HUDEP-2 (cell line): Measurements from ENCODE around the gene ZNF500.
"Not testable (repeated sequence)": the region's sequence is repeated elsewhere in the genome, so short reads cannot be mapped to it uniquely, and the experiment has no call there.

Experiments
- DNase-seq, 76 experiments: peaks; one replicate each; lab custom pipeline; 2025; ENCODE audit not compliant: unreplicated experiment in 76 of 76; lab: John Stamatoyannopoulos, UW

The ZNF500 gene

DNA sequence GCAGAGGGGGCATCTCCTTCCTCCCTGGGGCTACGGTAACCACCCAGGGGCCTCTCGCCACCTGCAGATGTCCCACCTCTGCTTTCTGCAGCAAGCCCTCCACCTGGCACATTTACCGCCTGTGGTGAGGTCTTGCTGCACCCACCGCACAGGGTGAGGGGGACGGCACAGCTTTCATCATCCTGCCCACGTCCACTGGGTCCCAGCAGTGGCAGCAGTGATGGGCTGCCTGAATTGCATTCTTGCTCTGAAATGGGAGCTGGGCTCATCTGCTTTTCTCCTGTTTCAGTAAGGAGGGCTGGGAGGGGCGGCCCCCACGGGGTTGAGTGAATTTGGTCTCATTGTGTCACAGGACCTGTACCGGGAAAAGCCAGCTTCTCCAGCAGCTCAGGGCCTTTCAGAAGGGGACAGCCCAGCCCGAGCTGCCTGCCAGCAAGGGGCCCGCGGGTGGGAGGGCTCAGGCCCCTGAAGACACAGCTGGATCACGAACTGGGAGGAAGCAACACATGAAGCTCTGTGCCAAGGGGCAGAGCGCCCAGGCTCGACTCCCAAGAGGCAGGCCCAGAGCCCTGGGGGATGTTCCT lies 19.9 kb downstream of the ZNF500 start:
- DNase-seq: no peak

DNA sequence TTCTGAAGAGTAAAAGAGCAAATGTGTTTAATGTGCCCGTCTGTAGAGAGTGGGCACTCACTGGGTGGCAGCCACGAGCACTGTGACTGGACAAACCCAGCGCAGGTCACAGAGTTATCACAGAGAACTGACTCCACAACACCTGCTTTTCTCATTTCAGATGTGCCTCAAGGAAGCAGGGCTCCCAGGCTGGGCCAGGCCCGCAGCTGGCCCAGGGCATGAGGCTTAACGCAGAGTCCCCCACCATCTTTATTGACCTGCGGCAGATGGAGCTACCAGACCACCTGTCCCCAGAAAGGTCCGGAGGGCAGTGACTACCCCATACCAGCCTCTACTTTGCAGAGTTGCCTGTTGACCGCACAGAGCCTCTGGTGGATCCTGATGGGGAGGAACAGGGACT lies 20.7 kb downstream of the ZNF500 start:
- no peak for DNase-seq

DNA sequence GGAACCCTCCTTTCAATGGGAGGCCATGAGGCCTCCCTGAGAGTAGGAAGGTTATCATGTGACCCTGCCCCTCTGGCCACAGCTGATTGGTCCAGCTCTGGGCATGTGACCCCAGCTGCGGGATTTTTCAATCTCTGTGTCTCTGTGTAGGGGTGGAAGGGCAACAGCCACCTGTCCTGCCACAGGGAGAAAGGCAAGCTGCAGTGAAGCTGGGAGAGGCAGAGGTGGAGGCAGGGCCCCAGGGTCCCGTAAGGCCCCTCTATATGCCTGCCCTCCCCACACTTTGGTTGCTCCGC lies 21.7 kb downstream of the ZNF500 start:
- DNase-seq: no peak

DNA sequence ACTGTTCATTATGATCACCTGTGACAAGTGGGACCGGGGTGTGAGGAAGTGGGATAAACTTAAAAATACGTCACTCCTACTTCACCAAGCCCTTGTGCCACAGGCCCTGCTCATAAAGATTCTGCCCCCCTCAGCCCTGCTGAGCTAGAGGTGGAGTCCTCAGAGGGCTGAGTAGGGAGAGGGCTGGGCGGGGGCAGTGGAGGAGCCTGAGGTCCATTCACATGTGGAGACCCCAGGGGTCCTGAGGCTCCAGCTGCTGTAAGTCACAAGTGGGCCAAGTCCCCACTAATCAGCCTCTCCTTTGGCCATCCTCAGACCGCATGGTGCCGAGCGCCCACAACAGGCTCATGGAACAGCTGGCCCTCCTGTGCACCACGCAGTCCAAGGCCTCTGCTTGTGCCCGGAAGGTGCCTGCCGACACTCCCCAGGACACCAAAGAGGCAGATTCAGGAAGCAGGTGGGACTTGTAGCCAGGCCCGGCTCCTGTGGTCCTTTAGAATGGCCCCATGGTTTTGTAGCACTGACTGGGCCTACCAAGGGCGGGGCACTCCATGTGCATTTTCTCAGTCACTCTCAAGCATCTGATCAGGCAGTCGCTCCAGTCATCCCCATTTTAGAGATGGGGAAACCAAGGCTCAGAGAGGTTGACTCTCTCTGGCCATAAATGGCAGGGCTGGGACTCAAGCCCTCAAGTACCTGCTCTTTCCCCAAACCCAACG lies 22.2 kb downstream of the ZNF500 start:
- DNase-seq: no peak

DNA sequence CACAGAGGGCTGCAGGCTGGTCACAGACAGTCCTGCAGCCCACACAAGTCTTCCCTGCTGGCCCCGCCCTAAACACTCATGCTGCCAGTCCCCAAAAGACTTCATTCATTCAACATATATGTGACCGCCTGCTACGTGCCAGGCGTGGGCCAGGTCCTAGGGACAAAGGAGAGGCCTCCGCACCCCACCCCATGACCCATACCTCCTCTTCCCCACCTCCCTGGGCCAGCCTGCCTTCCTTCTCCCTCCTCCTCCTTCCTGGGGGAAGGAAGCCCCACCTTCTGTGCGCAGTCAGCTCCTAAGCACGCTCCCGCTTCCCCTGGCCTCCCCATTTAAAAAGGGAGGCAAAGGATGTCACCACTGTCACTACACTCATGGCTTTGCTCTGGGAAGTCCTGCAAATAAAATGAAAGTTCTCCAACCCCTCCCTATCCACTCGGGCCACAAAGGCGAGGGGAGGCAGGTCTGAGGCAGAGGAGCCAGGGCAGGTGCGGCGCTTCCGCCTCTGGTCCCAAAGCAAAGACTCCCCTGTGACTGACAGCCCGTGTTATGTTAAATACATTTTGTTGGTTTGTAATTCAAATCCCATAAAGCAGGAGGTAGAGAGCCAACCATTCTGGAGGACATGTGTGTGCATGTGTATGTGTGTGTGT lies 23.6 kb downstream of the ZNF500 start:
- DNase-seq: no peak

DNA sequence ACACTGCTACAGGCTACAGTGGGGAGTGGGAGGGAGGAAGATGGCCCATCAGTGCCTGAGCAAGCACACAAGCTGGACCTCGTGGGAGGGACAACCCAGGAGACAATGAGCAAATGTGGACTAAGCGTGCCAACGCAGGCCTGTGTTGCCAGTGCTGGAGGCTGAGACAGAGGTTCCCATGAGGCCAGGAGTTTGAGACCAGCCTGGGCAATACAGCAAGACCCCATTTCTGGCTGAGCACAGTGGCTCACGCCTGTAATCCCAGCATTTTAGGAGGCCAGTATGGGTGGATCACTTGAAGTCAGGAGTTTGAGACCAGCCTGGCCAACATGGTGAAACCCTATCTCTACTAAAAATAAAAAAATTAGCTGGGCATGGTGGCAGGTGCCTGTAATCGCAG lies 28.6 kb downstream of the ZNF500 start:
- DNase-seq: not testable (repeated sequence)

DNA sequence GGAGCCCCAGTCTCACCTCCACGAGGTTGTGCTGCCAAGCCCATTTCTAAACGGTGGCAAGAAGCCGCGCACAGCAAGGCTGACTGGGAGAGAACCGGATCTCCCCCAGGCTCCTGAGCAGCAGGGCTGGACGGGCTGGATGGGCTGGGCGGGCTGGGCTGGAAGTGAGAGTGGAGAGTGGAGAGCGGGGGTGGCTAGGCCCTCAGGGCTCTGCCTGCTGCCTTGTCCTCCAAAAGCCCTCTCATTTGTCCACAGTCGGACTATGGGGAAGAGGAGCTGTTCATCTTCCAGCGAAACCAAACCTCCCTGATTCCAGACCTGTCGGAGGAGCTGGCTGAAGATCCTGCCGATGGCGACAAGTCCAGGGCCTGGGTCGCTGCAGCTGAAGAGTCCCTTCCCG lies 29.4 kb downstream of the ZNF500 start:
- no peak for DNase-seq

DNA sequence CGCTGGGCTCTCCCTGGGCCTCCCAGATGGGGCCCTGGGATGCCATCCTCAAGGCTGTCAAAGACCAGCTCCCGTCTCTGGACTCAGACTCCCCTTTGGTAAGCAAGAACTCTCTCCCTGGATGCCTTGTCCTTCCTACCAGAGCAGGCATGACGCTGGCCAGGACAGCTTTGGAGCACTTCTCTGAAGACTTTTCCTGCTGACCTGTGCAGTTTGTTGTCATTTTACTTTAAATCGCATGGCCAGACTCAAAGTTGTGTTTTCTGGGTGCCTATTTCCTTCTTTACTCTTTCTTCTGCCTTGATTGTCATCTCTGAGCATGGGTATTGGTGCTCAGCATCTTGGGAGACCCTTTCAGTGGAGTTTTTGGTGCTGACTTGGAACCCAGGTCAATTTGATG lies 30.4 kb downstream of the ZNF500 start:
- no peak for DNase-seq

DNA sequence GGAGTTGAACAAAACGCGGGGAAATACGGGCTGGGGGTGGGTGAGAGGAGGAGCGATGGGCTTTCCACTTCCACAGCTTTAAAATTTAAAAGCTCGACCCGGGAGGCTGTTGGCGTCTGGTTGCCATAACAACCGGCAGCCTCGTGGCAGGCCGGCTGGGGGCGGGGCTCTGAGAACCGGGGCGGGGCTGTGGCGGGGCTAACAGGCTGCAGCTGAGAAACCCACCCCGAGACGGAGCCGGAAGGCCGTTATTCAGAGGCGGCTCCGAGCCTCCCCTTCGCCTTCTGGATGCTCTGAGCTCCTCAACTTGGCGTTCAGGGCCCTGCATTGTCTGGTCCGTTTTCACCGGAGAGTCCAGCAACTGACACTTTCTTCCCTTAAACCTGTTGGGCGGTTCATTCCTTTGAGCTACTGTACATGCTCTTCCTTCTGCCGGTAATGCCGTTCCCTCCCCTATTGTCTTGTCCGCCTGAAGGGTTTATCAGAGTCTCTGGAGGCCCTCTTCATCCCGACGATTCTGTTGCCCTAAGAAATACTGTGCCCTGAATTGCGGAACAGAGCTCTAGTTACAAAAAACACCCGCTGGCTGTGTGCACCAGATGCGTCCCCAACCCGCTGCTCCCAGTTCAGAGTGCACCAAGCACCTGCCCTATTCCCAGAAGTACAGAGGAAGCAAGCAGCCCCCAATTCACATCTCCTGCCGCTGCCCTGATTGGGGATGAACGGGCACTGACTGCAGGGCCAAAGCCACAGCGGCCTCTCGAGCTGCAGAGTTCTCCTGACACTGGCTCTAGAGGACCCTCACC lies 32.0 kb downstream of the ZNF500 start:
- peak in 70 of 76 experiments; percentile 2 to 90 (median 74) for DNase-seq

DNA sequence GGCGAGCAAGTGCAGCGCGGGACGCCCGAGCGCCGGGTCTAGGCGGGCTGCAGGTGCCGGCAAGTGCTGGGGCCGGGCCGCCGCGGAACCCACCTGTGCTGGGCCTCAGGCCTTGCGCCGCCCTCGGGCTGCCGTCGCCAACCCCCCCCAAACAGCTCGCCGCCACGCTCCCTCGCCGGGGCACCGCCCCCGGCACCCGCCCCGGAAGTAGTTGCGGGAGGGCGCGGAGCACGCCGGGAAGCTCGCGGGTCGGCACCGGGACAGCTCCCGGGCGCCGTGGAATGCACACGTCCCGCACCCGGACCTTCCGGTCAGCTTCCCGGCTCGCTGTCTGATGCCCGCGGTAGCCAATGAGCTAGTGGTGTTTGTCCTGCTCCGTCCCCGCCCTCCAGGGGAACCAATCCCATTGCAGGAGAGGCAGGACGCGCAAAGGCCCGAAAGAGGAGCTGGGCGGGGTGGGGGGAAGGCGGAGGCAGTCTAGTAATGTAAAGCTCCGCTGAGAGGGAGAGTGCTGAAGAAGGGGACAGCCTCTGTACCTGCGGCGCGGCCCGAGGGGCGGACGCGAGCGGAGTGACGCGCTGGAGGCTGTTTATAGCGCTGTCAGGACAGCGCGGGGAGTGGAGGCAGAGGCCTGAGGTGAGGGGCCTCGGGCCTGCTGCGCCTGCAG lies 32.8 kb downstream of the ZNF500 start, which contains the start of the genes ANKS3 and DNAAF8:
ANKS3 (minus strand) TSS at position 209 of the 667 bp plus-strand sequence. CDS start 4,122 bp downstream, outside the sequence.
DNAAF8 (plus strand) TSS at position 475 of the 667 bp plus-strand sequence. CDS start 1,978 bp downstream, outside the sequence.
- DNase-seq: peak in 75 of 76 experiments; percentile 41 to 96 (median 88)

DNA sequence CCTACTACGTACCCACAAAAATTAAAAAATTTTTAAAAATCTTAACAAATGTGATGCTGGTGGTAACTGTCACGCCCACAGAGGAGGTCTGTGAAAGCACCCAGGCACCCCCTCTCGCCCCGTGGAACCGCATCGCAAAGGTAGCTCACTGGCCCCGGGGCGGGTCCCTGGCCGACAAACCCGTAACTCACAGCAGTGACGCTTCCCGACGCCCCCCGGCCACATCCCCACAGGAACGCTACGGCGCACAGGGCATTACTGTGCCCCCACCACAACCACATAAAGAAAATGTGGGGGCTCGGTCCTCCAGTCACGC lies 33.3 kb downstream of the ZNF500 start:
- no peak for DNase-seq

DNA sequence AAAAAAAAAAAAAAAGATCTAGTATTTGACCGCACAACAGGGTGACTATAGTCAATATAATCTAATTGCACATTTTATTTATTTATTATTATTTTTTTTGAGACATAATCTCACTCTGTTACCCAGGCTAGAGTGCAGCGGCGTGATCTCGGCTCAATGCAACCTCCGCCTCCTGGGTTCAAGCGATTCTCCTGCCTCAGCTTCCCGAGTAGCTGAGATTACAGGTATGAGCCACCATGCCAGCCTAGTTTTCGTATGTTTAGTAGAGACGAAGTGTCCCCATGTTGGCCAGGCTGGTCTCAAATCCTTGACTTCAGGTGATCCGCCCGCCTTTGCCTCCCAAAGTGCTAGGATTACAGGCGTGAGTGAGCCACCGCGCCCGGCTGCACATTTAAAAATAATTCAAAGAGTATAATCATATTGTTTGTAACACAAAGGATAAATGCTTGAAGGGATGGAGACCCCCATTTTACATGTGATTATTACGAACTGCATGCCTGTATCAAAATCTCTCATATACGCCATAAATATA lies 33.7 kb downstream of the ZNF500 start:
- DNase-seq: no peak

DNA sequence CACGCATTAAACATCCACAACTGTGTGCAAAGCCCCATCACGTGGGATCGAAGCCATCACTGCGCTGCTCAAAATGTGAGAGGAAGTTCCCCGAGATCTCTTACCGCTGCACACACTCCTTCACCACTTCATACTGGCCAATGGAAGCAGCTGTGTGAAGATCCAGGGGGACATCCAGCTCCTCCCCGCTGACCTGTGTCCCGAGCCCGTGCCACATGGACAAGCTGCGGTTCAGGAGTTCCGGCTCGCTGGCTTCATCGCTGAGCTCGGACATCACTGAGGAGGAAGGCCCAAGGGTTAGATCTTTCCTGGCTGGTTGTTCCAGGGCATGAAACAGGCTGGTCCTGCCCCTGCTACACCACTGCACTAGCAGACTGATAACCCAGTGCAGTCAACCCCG lies 37.1 kb downstream of the ZNF500 start:
- no peak for DNase-seq

DNA sequence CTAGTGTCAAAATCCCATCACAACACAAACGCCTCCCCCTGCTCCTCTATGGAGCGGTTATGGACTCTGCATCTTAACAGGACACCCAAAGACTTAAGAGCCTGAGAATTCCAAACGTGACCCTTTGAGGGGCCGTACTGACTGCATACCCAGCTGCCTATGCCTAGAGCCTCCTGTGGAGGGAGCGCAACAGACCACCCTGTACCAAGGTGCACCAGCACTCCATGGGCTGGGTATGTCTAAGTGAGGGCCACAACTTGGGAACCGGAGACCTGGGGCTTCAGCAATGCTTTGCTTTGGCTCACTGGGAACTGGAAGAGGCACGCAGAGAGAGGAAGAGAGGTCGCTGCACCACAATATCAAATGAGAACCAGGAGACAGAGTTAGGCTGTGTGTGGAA lies 38.3 kb downstream of the ZNF500 start:
- no peak for DNase-seq

DNA sequence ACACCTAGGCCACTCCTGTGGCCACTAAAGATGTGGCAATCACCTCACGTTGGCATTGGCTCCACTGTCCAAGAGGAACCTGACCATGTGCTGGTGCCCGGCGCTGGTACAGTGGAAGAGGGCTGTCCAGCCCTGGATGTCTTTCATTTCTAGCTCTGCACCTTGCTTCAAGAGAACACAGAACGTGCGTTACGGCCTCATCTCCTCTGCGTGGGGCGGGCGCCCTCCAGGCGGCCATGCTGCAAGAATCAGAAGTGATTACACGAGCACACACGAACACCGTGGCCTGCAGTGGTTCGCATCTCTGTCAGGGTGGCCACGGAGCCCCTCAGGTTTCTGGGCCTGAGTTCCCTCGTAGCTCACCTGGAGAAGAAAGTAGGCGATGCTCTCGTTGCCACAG lies 40.3 kb downstream of the ZNF500 start:
- DNase-seq: no peak

DNA sequence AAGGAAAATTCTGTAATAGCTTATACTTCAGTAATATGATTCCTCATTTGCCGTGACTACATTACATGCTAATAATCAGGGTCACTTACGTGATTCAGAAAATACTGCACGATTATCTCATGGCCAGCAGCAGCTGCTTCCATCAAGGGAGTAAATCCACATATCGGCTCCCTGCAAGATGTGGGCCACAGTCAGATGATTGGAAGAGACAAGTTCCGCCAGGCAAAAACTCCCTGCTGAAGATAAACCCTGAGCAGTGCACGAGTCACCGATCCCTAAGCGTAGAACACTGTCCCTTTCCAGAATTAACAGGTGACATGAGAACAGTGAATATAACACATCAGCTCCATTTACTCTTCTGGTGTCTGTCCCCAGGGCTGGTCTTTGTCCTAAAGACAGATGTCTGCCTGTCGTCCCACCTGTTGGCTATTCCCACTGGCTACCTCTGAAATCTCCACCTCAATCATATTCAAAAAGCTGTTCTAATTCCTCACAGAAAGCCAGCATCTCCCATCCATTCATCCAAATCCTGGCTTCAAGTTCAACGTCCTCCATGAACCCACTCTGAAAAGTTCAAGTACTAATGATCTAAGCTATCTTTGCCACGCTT lies 42.2 kb downstream of the ZNF500 start:
- DNase-seq: no peak

DNA sequence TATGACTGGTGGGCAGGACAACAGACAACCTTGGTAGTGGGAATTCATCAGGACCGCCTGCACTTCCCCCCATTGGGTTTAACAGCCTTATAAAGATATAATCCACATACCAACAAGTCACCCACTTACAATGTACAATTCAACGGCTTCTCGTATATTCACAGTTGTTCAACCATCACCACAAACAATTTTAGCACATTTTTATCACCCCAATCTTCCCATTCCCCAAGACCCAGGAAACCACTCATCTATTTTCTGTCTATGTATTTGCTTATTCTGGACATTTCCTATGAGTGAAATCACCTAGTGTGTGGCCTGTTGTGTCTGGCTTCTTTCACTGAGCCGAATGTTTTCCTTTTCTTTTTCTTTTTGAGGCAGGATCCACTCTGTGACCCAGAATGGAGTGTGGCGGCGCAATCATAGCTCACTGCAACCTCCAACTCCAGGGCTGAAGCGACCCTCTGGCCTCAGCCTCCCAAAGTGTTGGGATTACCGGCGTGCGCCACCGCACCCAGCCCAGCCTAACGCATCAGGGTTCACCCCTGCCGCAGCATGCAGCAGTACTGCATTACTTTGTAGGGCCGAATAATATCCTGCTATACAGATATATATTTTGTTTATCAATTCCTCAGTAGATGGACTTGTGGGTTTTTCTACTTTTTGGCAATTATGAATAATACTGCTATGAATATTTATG lies 43.7 kb downstream of the ZNF500 start:
- no peak for DNase-seq

DNA sequence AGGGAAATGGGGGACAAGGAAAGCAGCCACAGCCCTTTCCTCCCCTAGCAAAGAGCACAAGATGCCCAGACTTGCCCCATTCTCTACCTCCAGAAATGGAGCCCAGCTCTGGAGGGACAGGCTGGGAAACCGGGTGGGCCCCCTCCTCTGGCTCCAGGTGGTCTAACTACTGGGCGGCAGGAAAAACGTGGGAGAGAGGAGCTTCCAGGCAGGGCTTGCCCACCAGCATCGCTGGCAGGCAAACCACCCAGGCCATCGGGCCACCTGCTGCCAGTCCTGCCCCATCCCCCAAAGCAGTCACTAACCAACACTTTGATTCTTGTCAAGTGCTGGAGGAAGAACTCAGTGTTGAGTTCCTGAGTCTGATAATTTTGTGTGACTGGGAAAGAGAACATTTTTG lies 48.5 kb downstream of the ZNF500 start:
- no peak for DNase-seq

DNA sequence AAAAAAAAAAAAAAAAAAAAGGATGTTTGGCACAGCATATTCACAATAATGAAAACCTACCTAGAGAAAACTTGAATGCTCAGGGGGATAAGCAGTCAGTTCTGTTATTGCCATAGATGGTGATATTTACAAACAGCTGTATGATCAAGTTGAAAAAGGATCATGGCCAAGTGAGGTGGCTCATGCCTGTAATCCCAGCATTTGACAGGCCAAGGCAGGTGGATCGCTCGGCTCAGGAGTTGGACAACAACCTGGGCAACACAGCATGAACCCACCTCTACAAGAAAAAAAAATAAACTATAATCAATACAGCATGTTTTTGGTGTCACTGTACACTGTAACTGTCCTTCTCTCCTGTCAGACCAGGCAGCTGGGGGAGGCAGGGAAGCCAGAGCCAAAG lies 52.0 kb downstream of the ZNF500 start:
- DNase-seq: no peak
